ENCODE data around the gene LUM. TPM values are rescaled to one million over a fixed set of nuclear protein-coding genes. Genes with fewer than 3 reads are reported as not detected.

LUM gene
- total RNA-seq, 1 donor from 2014 or later: 0.67 TPM

GRCh38 chr12:91143206-91143605 lies 31.9 kb upstream of the LUM start:
- no peak for DNase-seq (ENCODE audit: low read depth)
- TF ChIP-seq, protein P1, sequence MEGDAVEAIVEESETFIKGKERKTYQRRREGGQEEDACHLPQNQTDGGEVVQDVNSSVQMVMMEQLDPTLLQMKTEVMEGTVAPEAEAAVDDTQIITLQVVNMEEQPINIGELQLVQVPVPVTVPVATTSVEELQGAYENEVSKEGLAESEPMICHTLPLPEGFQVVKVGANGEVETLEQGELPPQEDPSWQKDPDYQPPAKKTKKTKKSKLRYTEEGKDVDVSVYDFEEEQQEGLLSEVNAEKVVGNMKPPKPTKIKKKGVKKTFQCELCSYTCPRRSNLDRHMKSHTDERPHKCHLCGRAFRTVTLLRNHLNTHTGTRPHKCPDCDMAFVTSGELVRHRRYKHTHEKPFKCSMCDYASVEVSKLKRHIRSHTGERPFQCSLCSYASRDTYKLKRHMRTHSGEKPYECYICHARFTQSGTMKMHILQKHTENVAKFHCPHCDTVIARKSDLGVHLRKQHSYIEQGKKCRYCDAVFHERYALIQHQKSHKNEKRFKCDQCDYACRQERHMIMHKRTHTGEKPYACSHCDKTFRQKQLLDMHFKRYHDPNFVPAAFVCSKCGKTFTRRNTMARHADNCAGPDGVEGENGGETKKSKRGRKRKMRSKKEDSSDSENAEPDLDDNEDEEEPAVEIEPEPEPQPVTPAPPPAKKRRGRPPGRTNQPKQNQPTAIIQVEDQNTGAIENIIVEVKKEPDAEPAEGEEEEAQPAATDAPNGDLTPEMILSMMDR (IDR thresholded peaks at IDR 0.05; ENCODE audit: insufficient read depth, low read length, poor library complexity, severe bottlenecking): no peak
- H3K36me3 ChIP-seq (ENCODE audit: control insufficient read depth, insufficient read depth, low read length): no peaks in the 10 kb centered on the region
- no peak overlapping the region for H3K4me3 ChIP-seq (ENCODE audit: low read depth, low read length)
- no peaks in the 10 kb centered on the region for H3K27me3 ChIP-seq (ENCODE audit: control insufficient read depth, insufficient read depth, low read length)

GRCh38 chr12:91142221-91142631 lies 30.9 kb upstream of the LUM start:
- Histone ChIP-seq H3K4me3 (ENCODE audit: low read depth, low read length) (no peak overlapping the region), H3K27me3 (ENCODE audit: control insufficient read depth, insufficient read depth, low read length) (no peaks in the 10 kb centered on the region), H3K36me3 (ENCODE audit: control insufficient read depth, insufficient read depth, low read length) (no peaks in the 10 kb centered on the region)
- no peak for DNase-seq (ENCODE audit: low read depth)
- TF ChIP-seq, protein P1 (IDR thresholded peaks at IDR 0.05; ENCODE audit: insufficient read depth, low read length, poor library complexity, severe bottlenecking): no peak

GRCh38 chr12:91140026-91140931 lies 29.0 kb upstream of the LUM start:
- Histone ChIP-seq H3K4me3 (ENCODE audit: low read depth, low read length) (no peak overlapping the region), H3K27me3 (ENCODE audit: control insufficient read depth, insufficient read depth, low read length) (no peaks in the 10 kb centered on the region), H3K36me3 (ENCODE audit: control insufficient read depth, insufficient read depth, low read length) (no peaks in the 10 kb centered on the region)
- TF ChIP-seq, protein P1 (IDR thresholded peaks at IDR 0.05; ENCODE audit: insufficient read depth, low read length, poor library complexity, severe bottlenecking): no peak
- no peak for DNase-seq (ENCODE audit: low read depth)

GRCh38 chr12:91139286-91139685 lies 28.0 kb upstream of the LUM start:
- H3K4me3 ChIP-seq (ENCODE audit: low read depth, low read length): no peak overlapping the region
- DNase-seq (ENCODE audit: low read depth): no peak
- no peaks in the 10 kb centered on the region for H3K36me3 ChIP-seq (ENCODE audit: control insufficient read depth, insufficient read depth, low read length)
- no peaks in the 10 kb centered on the region for H3K27me3 ChIP-seq (ENCODE audit: control insufficient read depth, insufficient read depth, low read length)
- TF ChIP-seq, protein P1 (IDR thresholded peaks at IDR 0.05; ENCODE audit: insufficient read depth, low read length, poor library complexity, severe bottlenecking): no peak

- H3K4me3 ChIP-seq (ENCODE audit: low read depth, low read length): no peak overlapping the region
- H3K27me3 ChIP-seq (ENCODE audit: control insufficient read depth, insufficient read depth, low read length): no peaks in the 10 kb centered on the region
- TF ChIP-seq, protein P1 (IDR thresholded peaks at IDR 0.05; ENCODE audit: insufficient read depth, low read length, poor library complexity, severe bottlenecking): no peak
- DNase-seq (ENCODE audit: low read depth): no peak
- H3K36me3 ChIP-seq (ENCODE audit: control insufficient read depth, insufficient read depth, low read length): no peaks in the 10 kb centered on the region
Measured at GRCh38 chr12:91138337-91138920, 27.1 kb upstream of the LUM start.
